Stimulated activated CD8-positive, alpha-beta memory T cell treated with anti-CD3 and anti-CD28 coated beads, Interleukin-15, amount 100 ng/mL, for 48 hours (primary cell): Measurements from ENCODE around the gene FHOD3.
"Not testable (repeated sequence)": the region's sequence is repeated elsewhere in the genome, so short reads cannot be mapped to it uniquely, and the experiment has no call there.

ENCODE experiments used
- DNase-seq, 2 donors: peaks; one replicate each; pipeline ENCODE4 v3.0.0-alpha.2; 2020; ENCODE audit warnings: low read depth in 2 of 2

FHOD3 gene

GRCh38 chr18:36745219-36745975 is 447.9 kb downstream of the FHOD3 start:
- DNase-seq, result no peak

- DNase-seq, result no peak
These were observed 455.7 kb downstream of the FHOD3 start for GRCh38 chr18:36752929-36753865.

GRCh38 chr18:36756242-36756641 is 458.7 kb downstream of the FHOD3 start:
- DNase-seq, result no peak

- DNase-seq, result no peak
These were observed 459.6 kb downstream of the FHOD3 start for GRCh38 chr18:36757081-36757480.

GRCh38 chr18:36757991-36758390 is 460.5 kb downstream of the FHOD3 start:
- DNase-seq, result no peak

GRCh38 chr18:36758623-36759022 is 461.1 kb downstream of the FHOD3 start:
- no peak for DNase-seq

GRCh38 chr18:36759167-36759776 is 461.8 kb downstream of the FHOD3 start:
- DNase-seq, result no peak

- no peak for DNase-seq
These were observed 463.1 kb downstream of the FHOD3 start for GRCh38 chr18:36760598-36760997.

GRCh38 chr18:36761186-36761698 is 463.7 kb downstream of the FHOD3 start:
- DNase-seq, result no peak

GRCh38 chr18:36762074-36762473 is 464.6 kb downstream of the FHOD3 start:
- no peak for DNase-seq

GRCh38 chr18:36762965-36763364 is 465.5 kb downstream of the FHOD3 start:
- not testable (repeated sequence) for DNase-seq

GRCh38 chr18:36766836-36767235 is 469.3 kb downstream of the FHOD3 start:
- no peak for DNase-seq

GRCh38 chr18:36769172-36769571 is 471.7 kb downstream of the FHOD3 start:
- no peak for DNase-seq

GRCh38 chr18:36769611-36770314 is 472.2 kb downstream of the FHOD3 start:
- DNase-seq, result peak in 1 of 2 donors; percentile 1

GRCh38 chr18:36770315-36770946 is 472.9 kb downstream of the FHOD3 start:
- DNase-seq, result no peak

- no peak for DNase-seq
These were observed 473.7 kb downstream of the FHOD3 start for GRCh38 chr18:36771245-36771644.

- no peak for DNase-seq
These were observed 474.8 kb downstream of the FHOD3 start for GRCh38 chr18:36772241-36772723.

- no peak for DNase-seq
These were observed 477.9 kb downstream of the FHOD3 start for GRCh38 chr18:36775396-36775795.

- DNase-seq, result no peak
These were observed 479.1 kb downstream of the FHOD3 start for GRCh38 chr18:36776650-36777049.

GRCh38 chr18:36777566-36777965 is 480.1 kb downstream of the FHOD3 start:
- no peak for DNase-seq

GRCh38 chr18:36780748-36781147 is 483.2 kb downstream of the FHOD3 start:
- DNase-seq, result no peak
